GM11168 (cell line): ENCODE measurements around the gene RBM5.

Experiments
- in situ Hi-C: fragments of 300-500 bp; cut with MboI; formaldehyde crosslinking; loops from one replicate; pipeline ENCODE4 v1.12.0; 2022; ENCODE audit warnings: low sequenced_read_pairs; ENCODE audit not compliant: unreplicated experiment

The RBM5 gene

DNA sequence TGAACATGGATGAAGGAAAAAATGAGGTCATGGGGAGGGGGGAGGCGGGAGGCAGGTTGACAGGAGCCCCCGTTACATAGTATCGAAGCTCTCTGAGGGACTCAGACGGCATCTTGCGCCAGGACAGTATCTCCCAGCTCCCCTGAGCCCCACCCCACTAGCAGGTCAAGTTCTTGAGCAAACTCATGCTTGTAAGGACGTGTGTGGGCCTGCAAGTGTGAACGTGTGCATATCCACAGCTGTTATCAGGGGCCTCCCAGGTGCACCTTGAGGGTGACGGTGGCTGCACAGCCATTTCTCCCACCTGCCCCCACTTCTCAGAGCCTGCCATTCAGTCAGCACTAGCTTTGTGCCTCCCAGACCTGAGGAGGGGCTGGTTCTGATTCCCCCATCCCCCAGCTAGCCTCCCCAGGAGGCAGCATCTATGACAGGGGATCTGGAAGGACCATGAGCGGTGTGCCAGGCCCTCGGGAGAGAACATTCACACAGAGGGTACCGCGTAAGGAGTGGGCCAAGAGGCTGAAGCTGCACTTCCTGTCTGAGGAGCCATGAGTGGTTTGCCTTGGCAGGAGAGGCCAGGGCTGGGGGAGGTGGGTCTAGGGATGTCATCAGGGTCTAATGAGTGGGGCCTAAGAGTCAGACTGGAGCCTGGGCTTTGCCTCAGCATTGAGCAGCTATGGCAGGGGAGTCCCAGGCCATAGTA, 69.3 kb downstream of the RBM5 start:
- in situ Hi-C loops, result no loop called here

DNA sequence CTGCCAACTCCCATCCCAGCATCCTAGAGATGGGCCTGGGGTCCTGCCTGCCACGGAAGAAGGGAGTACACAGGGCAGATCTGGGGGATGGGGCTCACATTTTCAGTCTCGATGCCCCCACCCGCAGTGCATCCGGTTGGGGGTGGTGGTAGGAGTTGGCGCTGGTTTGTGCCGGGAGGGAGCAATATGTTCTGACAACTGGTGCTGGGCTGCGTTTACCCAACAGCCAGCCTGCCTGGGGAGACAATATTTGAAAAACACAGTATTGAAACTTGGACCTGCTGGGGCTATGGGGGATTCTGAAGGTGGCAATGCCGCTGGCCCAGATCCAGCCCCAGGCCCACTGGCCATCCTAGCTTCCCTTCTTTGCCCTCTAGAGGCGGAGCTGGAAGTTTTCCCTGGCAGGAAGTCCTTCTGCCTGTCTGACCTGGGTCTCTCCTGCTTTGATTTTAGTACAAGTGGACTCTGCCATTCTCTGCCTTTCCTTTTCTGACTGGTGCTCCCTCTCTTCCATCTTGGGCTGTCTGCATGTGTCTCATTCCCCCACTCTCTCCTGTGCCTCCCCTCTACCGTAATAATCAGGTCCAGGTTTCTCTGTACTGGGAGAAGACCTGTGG, 69.9 kb downstream of the RBM5 start:
- in situ Hi-C loops, result no loop called here

DNA sequence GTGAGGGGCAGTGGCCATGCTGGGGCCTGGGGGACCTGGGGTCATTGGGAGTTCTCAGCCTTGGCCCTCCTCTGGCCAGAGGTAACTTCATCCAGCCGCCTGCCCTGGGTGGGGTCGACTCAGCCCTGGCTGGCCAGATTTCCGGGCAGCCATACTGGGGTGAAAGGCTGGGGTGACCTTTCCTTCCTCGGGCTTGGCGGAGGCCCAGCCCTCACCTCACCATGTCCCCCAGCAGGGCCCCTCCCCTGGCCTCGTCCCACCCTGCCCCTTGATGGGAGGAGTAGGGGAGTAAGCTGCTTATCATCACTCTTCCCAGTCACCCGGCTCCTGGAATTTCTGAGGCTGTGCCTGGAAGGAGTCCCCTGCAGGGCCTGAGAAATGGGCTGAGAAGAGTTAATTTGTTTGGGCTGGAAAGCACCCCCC, 71.9 kb downstream of the RBM5 start:
- in situ Hi-C loops, result no loop called here

DNA sequence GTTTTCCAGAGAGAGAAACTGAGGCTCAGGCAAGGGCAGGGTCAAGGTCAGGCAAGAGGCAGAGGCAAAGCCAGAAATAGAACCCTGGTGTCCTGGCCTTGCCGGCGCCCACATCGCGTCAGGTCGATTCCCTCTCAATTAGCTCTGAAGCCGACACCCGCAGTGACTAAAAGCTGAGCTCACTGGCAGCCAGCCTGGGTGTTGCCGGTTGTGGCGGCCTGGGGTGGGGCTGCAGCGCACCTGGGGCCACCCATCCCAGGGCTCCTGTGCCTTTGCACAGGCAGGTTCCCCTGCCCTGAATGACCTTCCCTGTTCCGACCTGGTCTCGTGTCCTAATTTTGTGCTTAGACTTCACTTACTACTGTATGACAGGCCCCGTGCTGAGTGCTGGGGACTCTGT, 72.6 kb downstream of the RBM5 start:
- in situ Hi-C loops, result no loop called here

DNA sequence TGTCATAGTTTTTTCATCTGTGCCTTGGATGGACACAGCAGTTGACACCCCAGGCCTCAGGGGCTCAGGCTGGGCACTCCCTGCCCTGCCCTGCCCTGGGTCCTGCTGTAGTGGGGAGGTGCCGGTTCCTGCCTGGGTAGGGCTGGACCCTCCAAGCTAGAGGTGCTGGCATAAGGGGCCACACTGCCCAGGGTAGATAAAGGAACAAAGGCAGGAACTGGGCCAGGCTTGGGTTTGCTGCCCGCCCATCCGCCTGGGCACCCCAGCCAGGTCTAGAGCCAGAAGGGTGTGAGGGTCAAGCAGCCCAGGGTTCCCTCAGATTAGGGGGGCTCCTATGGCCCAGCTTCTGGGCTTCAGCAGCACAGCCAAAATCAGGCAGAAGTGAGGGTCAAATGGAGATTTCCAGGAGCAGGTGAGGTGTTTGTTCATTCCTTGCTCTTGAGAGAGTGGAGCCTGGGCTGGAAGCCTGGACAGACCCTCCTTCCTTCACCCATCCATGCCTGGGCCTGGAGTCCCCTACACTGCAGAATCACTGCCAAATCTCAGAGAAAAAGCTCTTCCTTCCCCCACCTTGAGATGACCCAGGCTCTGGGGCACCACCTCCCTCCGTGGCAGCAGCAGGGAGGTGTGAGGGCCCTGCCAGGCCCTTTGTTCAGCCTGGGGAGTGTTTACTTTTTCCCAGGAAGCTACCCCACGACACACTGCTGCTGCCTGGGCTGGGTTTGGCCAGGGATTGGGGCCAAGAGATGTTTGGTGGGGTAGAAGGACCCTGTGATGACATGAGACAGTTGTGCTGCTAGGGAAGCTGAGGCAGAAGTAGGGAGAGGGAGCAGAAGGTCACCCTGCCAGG, 73.5 kb downstream of the RBM5 start:
- in situ Hi-C loops, result no loop called here

DNA sequence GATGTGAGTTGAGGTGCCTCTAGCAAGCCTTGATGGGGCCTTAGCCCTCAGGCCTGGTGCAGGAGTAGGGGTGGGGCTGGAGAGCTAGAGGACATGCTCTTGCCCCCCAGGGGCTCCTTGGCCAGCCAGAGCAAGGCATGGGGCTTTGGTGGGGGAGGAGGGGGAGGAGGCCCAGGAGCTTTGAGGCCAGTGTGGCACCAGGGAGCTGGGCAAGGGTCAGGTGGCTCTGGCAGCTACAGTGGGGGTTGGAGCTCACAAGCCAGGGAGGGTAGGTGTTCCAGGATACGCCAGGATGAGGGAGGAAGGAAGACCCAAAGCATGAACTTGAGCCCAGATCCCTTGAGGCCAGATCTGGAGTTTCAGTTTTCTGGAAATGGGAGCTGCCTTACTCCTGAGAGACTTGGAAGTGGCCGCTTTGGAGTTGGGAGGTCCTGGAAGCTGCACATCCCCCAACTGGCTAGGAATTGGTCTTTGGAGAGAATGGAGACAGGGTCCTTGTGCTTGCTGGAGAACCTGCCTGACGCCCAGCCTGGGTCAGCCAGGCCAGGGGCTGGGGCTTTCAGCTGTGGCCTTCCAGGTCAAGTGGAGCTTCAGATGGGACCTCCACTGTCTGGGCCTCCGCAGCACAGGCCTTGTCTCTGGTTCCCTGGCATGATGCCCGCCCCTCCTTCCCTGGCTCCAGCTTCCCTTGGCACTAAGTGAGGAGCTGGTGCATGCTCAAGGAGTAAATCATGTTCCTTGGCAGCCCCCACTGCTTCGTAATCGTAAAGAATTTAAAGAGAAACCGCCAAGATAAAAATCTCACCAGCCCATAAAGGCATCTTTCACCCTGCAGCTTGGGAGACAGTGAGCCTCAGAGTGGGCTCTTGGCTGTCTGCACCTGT, 75.1 kb downstream of the RBM5 start:
- in situ Hi-C loops, result no loop called here

DNA sequence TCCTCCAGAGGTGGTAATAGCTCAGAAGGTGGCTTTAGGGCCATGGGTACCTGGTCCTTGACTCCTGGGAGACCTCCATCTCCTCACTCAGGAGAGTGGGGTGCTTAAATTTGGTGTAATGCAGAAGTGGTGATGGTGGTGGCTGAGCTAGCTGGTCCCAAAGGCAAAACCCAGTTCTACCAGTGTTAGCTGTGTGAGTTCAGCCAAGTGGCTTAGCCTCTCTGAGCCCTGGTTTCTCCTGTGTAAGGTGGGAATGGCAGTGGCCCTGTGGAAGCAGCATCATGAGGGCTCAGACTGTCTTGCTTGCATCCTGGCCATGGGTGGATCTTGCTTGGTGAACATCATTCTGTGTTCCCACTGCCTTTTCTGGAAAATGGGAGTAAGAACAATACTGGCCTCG, 75.8 kb downstream of the RBM5 start:
- in situ Hi-C loops, result no loop called here

DNA sequence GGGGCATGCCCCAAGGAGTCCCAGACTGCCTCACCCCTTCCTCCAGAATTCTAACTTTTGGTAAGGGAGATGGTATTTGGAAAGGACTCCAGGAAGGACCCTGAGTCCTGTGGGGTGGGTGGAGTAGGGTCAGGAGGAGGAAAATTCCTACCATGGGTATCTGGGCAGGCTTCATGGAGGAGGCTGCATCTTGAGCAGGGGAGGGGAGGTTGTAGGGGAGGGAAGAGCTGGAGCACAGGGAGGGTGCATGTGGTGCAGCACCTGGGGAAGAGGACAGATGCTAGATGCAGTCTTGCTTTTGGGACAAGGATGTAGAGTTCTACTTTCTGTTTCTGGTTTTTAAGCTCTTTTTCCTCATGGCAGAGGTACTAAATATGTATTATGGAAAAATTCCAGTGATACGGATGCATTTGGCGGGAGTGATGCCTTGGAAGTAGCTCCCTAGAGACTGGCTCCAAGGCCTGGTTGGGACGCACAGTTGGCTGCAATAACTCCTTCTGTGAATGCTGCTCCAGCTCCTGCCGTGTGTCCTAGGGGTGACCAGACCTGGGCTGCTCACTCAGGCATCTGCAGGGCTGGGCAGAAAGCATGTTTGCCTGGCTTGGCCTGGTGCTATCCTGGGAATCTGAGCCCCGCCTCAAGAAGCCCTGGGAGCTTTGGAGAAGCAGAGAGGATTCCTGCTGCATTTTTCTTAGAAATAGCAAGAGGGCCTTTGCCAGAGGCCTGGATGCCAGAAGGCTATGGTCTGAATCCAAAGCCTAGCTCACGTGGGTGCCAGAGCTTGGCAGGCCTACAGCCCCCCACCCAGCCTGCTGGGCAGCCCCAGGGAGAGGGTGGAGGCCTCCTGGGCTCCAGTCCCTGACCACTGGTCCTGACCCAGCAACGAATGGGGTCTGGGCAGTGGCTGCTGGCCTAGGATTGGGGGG, 76.5 kb downstream of the RBM5 start:
- in situ Hi-C loops, result no loop called here

DNA sequence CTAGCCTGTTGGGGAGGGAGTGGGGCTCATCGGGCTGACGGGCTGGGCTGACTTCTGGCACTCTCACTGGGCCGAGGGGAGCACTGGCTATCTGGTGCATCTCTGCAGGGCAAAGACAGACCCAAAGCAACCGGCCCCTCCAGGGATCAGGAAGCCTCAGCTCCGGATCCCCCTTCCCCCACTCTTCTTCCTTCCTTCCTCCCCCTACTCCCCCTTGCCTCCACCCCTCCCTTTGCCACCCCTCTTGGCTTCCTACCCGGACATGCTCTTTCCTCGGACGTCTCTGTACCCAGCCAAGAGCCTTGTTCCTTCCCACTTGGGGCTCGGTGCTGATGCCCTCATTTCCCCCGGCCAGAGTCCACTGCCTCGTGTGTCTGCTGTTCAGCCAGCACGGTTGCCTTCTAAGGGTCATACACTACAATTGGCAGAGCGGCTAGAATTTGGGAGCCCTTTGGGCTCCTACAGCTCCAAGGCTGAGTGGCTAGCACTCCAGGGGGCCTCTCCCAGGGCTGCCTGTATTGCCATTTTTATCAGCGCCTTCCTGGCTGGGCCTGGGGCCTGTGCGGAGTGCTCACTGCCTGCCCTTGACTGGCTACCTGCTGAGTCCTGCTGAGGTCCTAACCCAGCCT, 77.3 kb downstream of the RBM5 start:
- in situ Hi-C loops, result no loop called here

DNA sequence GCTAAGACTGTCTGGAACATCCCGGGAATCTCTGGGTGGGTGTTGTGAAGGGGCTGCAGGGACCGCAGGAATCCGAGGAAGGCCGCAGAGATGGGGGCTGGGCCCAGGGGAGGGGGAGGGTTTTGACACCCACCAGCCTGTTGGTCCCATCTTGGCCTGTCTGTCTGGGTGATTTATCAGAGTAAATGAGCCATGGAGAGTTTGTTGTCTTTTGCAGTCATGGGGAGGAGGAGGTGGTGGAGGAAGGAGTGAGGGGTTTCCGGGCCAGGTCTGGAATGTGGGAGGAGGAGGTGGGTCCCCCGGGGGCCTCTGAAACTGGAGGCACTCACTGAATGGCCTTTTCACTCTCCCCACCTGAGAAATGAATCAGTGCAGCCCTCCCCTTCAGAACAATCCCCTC, 77.9 kb downstream of the RBM5 start:
- in situ Hi-C loops, result no loop called here

DNA sequence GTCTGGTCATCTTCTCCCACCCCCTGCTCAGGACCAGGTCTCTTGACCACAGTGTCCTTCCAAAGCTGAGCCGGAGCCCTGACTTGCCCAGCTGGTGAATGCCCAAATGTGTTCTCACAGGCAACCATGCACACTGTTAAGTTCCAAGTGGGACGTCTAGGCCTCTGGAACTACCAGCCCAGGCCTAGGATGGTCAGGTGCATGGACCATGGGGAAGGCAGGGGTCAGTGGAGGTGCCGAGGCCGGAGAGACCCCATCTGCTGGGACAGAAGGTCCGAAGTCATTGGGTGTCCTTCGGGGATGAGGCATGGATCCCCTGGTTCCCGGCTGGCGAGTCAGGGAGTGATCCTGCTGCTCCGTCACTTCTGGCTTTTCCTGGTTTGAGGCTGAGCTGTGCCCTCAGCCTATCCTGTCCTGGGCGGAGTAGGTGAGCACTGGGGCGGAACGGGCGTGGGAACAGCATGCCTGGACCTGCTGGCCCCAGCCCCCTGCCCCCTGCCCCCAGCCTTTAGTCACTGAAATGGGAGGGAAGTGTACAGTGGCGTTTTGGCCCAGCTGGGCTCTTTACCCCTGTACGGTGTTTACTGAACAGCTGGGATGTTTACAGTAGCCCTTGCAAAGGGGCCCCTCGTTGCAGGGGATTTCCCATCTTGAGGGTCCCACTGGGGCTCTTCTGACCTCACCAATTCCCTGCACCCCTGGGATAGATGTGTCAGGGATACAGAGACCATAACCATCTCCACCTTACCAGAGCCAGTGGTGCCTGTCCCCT, 78.5 kb downstream of the RBM5 start:
- in situ Hi-C loops, result no loop called here

DNA sequence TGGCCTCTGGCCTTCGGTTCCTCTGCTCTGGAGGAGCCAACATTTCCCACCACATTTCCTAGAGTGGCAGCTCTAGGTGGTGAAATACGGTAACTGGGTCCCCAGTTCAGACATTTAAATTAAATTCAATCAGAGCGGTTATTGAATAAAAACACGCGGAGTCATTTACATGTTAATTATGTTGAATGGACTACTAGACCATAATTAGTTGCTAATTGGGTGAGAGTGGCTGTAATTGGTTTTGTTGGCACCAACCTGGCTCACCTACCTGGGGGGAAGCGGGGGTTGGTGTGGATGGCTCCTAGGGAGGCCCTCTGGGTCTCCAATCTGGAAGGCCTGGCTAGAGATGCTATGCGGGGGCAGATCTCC, 79.1 kb downstream of the RBM5 start:
- in situ Hi-C loops, result no loop called here

DNA sequence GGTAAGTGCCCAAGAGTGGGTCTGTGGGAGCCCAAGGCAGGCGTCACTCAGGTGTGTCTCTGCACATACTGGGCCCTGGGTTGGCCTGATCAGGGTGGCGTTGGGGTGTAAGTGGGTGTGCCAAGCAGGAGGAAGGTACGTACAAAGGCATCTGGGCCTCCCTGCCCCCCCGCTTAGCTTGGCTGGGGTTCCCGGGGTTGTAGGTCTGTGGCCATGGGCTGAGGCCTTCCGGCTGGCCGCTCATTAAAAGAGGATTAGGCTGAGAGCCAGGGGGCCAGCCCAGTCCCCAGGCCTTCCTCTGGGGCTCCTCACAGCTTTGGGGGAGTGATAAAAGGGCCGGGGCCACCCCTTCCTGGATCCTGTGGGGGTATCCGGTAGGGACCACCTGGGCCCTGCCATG, 79.7 kb downstream of the RBM5 start:
- in situ Hi-C loops, result no loop called here
